Activated T-helper 17 cell treated with anti-CD3 and anti-CD28 coated beads, Interleukin-2, amount 50 U/mL, for 72 hours (primary cell): ENCODE data around the gene CERCAM. TPM values are rescaled to one million over a fixed set of nuclear protein-coding genes. Genes with fewer than 3 reads are reported as not detected.

ENCODE experiments used
- ATAC-seq: fragments of 150-1000 bp; cut with Tn5 transposase; replicated peaks from 2 replicates; pipeline ENCODE4 v1.10.0; 2021; ENCODE audit warnings: mild to moderate bottlenecking, moderate library complexity
- H3K27ac Mint-ChIP-seq: one replicate; pipeline ENCODE4 v1.8.0; 2022; ENCODE audit warnings: mixed read lengths
- H3K27me3 Mint-ChIP-seq: one replicate; pipeline ENCODE4 v1.8.0; 2022; ENCODE audit warnings: mixed read lengths
- H3K36me3 Mint-ChIP-seq: one replicate; pipeline ENCODE4 v1.8.0; 2022; ENCODE audit warnings: low read depth, mild to moderate bottlenecking, mixed read lengths
- H3K4me1 Mint-ChIP-seq: one replicate; pipeline ENCODE4 v1.8.0; 2022; ENCODE audit warnings: mixed read lengths
- H3K4me3 Mint-ChIP-seq: one replicate; pipeline ENCODE4 v1.8.0; 2022; ENCODE audit warnings: mild to moderate bottlenecking, mixed read lengths
- H3K9me3 Mint-ChIP-seq: one replicate; pipeline ENCODE4 v1.8.0; 2022; ENCODE audit warnings: mixed read lengths
- total RNA-seq, 2 donors: library from RNA; stranded (reverse); gene quantifications; one replicate each; pipeline ENCODE4 v1.2.3, GENCODE V29; 2022

Gene CERCAM
- total RNA-seq, 2 donors from 2014 or later = 0.56 to 1.7 TPM

- Mint-ChIP-seq H3K9me3 (no peaks in the 10 kb centered on the region), H3K4me1 (no peaks in the 10 kb centered on the region), H3K36me3 (peaks cover 56% of the 10 kb centered on the region), H3K27me3 (no peaks in the 10 kb centered on the region), H3K4me3 (no peak overlapping the region), H3K27ac (no peak overlapping the region)
- no peak for ATAC-seq
Observed at GRCh38 chr9:128389395-128390149, 31.1 kb upstream of the CERCAM start.

GRCh38 chr9:128390150-128390812 lies 30.4 kb upstream of the CERCAM start:
- no peak overlapping the region for H3K4me3 Mint-ChIP-seq
- ATAC-seq = no peak
- H3K27ac Mint-ChIP-seq = no peak overlapping the region
- no peaks in the 10 kb centered on the region for H3K27me3 Mint-ChIP-seq
- H3K36me3 Mint-ChIP-seq = peaks cover 53% of the 10 kb centered on the region
- H3K4me1 Mint-ChIP-seq = no peaks in the 10 kb centered on the region
- no peaks in the 10 kb centered on the region for H3K9me3 Mint-ChIP-seq

- no peak for ATAC-seq
- no peak overlapping the region for H3K27ac Mint-ChIP-seq
- peaks cover 50% of the 10 kb centered on the region for H3K36me3 Mint-ChIP-seq
- no peaks in the 10 kb centered on the region for H3K9me3 Mint-ChIP-seq
- no peaks in the 10 kb centered on the region for H3K27me3 Mint-ChIP-seq
- H3K4me1 Mint-ChIP-seq = no peaks in the 10 kb centered on the region
- no peak overlapping the region for H3K4me3 Mint-ChIP-seq
Observed at GRCh38 chr9:128390813-128391711, 29.6 kb upstream of the CERCAM start.

- Mint-ChIP-seq H3K9me3 (no peaks in the 10 kb centered on the region), H3K4me3 (no peak overlapping the region), H3K27ac (no peak overlapping the region), H3K4me1 (no peaks in the 10 kb centered on the region), H3K36me3 (peaks cover 50% of the 10 kb centered on the region), H3K27me3 (no peaks in the 10 kb centered on the region)
- ATAC-seq = no peak
Observed at GRCh38 chr9:128391956-128392301, 28.7 kb upstream of the CERCAM start.

- peaks cover 46% of the 10 kb centered on the region for H3K36me3 Mint-ChIP-seq
- no peak overlapping the region for H3K4me3 Mint-ChIP-seq
- no peak for ATAC-seq
- no peaks in the 10 kb centered on the region for H3K9me3 Mint-ChIP-seq
- H3K27ac Mint-ChIP-seq = no peak overlapping the region
- H3K4me1 Mint-ChIP-seq = no peaks in the 10 kb centered on the region
- H3K27me3 Mint-ChIP-seq = no peaks in the 10 kb centered on the region
Observed at GRCh38 chr9:128392302-128393144, 28.1 kb upstream of the CERCAM start.

GRCh38 chr9:128393145-128393775 lies 27.4 kb upstream of the CERCAM start:
- ATAC-seq = no peak
- H3K36me3 Mint-ChIP-seq = peaks cover 39% of the 10 kb centered on the region
- H3K27ac Mint-ChIP-seq = no peak overlapping the region
- H3K4me3 Mint-ChIP-seq = no peak overlapping the region
- H3K27me3 Mint-ChIP-seq = no peaks in the 10 kb centered on the region
- H3K4me1 Mint-ChIP-seq = no peaks in the 10 kb centered on the region
- H3K9me3 Mint-ChIP-seq = no peaks in the 10 kb centered on the region

- H3K4me1 Mint-ChIP-seq = no peaks in the 10 kb centered on the region
- no peak overlapping the region for H3K27ac Mint-ChIP-seq
- H3K4me3 Mint-ChIP-seq = no peak overlapping the region
- no peak for ATAC-seq
- H3K36me3 Mint-ChIP-seq = peaks cover 34% of the 10 kb centered on the region
- no peaks in the 10 kb centered on the region for H3K27me3 Mint-ChIP-seq
- H3K9me3 Mint-ChIP-seq = no peaks in the 10 kb centered on the region
Observed at GRCh38 chr9:128393970-128394369, 26.7 kb upstream of the CERCAM start.

GRCh38 chr9:128394379-128395168 lies 26.1 kb upstream of the CERCAM start:
- Mint-ChIP-seq H3K9me3 (no peaks in the 10 kb centered on the region), H3K4me3 (no peak overlapping the region), H3K36me3 (peaks cover 28% of the 10 kb centered on the region), H3K27me3 (no peaks in the 10 kb centered on the region), H3K4me1 (no peaks in the 10 kb centered on the region), H3K27ac (no peak overlapping the region)
- no peak for ATAC-seq

- Mint-ChIP-seq H3K4me3 (no peak overlapping the region), H3K36me3 (peaks cover 10% of the 10 kb centered on the region), H3K27me3 (no peaks in the 10 kb centered on the region), H3K27ac (no peak overlapping the region), H3K4me1 (no peaks in the 10 kb centered on the region), H3K9me3 (no peaks in the 10 kb centered on the region)
- ATAC-seq = no peak
Observed at GRCh38 chr9:128396970-128397613, 23.6 kb upstream of the CERCAM start.

GRCh38 chr9:128397831-128398230 lies 22.8 kb upstream of the CERCAM start:
- H3K4me1 Mint-ChIP-seq = no peaks in the 10 kb centered on the region
- H3K9me3 Mint-ChIP-seq = no peaks in the 10 kb centered on the region
- ATAC-seq = no peak
- H3K36me3 Mint-ChIP-seq = peaks cover 6% of the 10 kb centered on the region
- H3K27ac Mint-ChIP-seq = no peak overlapping the region
- no peak overlapping the region for H3K4me3 Mint-ChIP-seq
- peaks cover 2% of the 10 kb centered on the region for H3K27me3 Mint-ChIP-seq

- Mint-ChIP-seq H3K9me3 (no peaks in the 10 kb centered on the region), H3K4me1 (no peaks in the 10 kb centered on the region), H3K27me3 (peaks cover 4% of the 10 kb centered on the region), H3K4me3 (no peak overlapping the region), H3K27ac (no peak overlapping the region), H3K36me3 (no peaks in the 10 kb centered on the region)
- no peak for ATAC-seq
Observed at GRCh38 chr9:128399861-128400260, 20.8 kb upstream of the CERCAM start.

- ATAC-seq = no peak
- Mint-ChIP-seq H3K9me3 (no peaks in the 10 kb centered on the region), H3K4me1 (no peaks in the 10 kb centered on the region), H3K27ac (no peak overlapping the region), H3K27me3 (peaks cover 16% of the 10 kb centered on the region), H3K4me3 (no peak overlapping the region), H3K36me3 (no peaks in the 10 kb centered on the region)
Observed at GRCh38 chr9:128404560-128404959, 16.1 kb upstream of the CERCAM start.
